Esophagus muscularis mucosa (tissue), 4 donors: ENCODE measurements around the gene MICALL1.

ENCODE experiments used
- CTCF ChIP-seq, 3 experiments: fragments of 200-600 bp in 2 of 3; fragments of 450-650 bp in 1 of 3; sonication (generic) in 2 of 3; IDR thresholded peaks; one replicate each; pipeline ENCODE4 v1.5.1; 2017 to 2019; ENCODE audit warnings: antibody characterized with exemption in 3 of 3, mild to moderate bottlenecking in 2 of 3, moderate library complexity in 1 of 3
- EP300 ChIP-seq: sonication (generic); formaldehyde crosslinking; IDR thresholded peaks from one replicate; pipeline ENCODE4 v1.6.1; 2017; ENCODE audit warnings: antibody characterized with exemption
- POLR2A ChIP-seq: fragments of 450-650 bp; IDR thresholded peaks from one replicate; pipeline ENCODE4 v1.6.1; 2017; ENCODE audit warnings: antibody characterized with exemption, moderate library complexity, mild to moderate bottlenecking, low read depth
- POLR2AphosphoS5 ChIP-seq, 2 donors: sonication (generic); formaldehyde crosslinking; IDR thresholded peaks; one replicate each; pipeline ENCODE4 v1.6.1; 2017; ENCODE audit warnings: antibody characterized with exemption in 2 of 2

DNA sequence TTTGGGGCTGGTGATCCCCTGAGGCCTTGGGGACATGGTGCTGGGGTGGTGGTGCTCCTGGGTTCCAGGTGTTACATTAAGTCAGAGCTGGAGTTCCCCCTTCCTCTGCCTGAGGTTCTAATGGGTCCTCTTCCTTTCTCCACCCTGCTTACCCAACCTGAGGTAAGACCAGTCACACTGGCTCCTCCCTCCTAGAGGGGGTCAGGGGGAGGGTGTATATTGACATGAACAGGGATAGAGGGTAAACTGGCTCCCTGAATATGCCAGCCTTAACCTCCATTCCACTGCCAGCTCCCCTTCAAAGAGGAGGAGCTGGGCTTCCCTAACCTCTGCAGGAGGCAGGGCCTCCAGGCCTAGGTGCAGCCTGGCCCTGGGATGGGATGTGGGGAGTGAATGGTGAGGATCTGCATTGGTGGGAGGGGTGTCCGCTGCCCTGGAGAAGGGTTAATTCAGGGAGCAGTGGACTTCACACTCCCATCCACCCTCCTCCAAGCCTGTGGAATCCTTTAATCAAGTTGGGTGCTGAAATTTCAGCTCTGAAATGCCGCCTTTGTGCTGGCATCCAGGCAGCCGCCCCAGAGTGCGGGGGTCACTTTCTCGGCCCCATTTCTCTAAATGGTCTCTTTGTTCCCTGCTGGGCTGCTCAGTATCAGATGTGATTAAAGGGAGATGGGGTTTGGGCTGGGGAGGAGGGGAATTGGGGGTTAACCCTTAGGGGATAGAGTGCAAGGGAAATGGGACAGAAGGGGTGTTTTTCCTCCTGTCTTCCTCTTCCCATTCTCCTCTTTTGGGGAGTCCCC lies 62.6 kb downstream of the MICALL1 start:
- TF ChIP-seq CTCF (IDR thresholded peaks at IDR 0.05), result no peak
- no peak for TF ChIP-seq POLR2A
- TF ChIP-seq EP300, result no peak
- no peak for TF ChIP-seq POLR2AphosphoS5 (IDR thresholded peaks at IDR 0.05)
